ENCODE data around the gene PCSK5. TPM values are rescaled to one million over a fixed set of nuclear protein-coding genes. Genes with fewer than 3 reads are reported as not detected.

PCSK5 gene
- total and polyA plus RNA-seq, 12 donors, result 2.2 to 31.8 (median 8.4) TPM

GRCh38 chr9:75921391-75922127 is 31.1 kb downstream of the PCSK5 start:
- Histone ChIP-seq H3K36me3 (replicated peaks in 1 of 2) (no peaks in the 10 kb centered on the region), H3K27ac (no peak overlapping the region), H3K4me1 (replicated peaks in 1 of 2) (no peaks in the 10 kb centered on the region), H3K9me3 (replicated peaks in 1 of 3) (no peaks in the 10 kb centered on the region), H3K4me3 (no peak overlapping the region), H3K27me3 (no peaks in the 10 kb centered on the region)
- intact Hi-C loops (cut with DNase I), result loop anchor here in 1 of 2 donors (10.0 kb wide), 1 partner anchor 63 kb away; no protein-coding TSS in a partner anchor
- TF ChIP-seq CTCF (IDR thresholded peaks at IDR 0.05), result no peak
- no peak for TF ChIP-seq POLR2A (IDR thresholded peaks at IDR 0.05)
- WGBS, 4 donors, result 76 to 87% (median 81%) methylated on average over 5 of the region's 5 CpGs
- DNase-seq, result no peak

- TF ChIP-seq POLR2A (IDR thresholded peaks at IDR 0.05) (no peak), CTCF (IDR thresholded peaks at IDR 0.05) (no peak)
These were observed 35.9 kb downstream of the PCSK5 start for GRCh38 chr9:75926385-75926784.

GRCh38 chr9:75927356-75927755 is 36.9 kb downstream of the PCSK5 start:
- 82 to 95% (median 86%) methylated on average over 2 of the region's 2 CpGs for WGBS, 4 donors
- DNase-seq, result no peak
- Histone ChIP-seq H3K27me3 (no peaks in the 10 kb centered on the region), H3K27ac (no peak overlapping the region), H3K4me3 (no peak overlapping the region), H3K9me3 (replicated peaks in 1 of 3) (no peaks in the 10 kb centered on the region), H3K4me1 (replicated peaks in 1 of 2) (peaks cover 7 to 23% of the 10 kb centered on the region in 2 donors), H3K36me3 (replicated peaks in 1 of 2) (no peaks in the 10 kb centered on the region)
- intact Hi-C loops (cut with DNase I), result loop anchor here in 1 of 2 donors (10.0 kb wide), 1 partner anchor 57 kb away; no protein-coding TSS in a partner anchor
- TF ChIP-seq POLR2A (IDR thresholded peaks at IDR 0.05) (no peak), CTCF (IDR thresholded peaks at IDR 0.05) (no peak)

More at GRCh38 chr9:75926385-75926784, 35.9 kb downstream of the PCSK5 start:
- intact Hi-C loops (cut with DNase I), result loop anchor here in 1 of 2 donors (10.0 kb wide), 1 partner anchor 58 kb away; no protein-coding TSS in a partner anchor
- Histone ChIP-seq H3K27ac (no peak overlapping the region), H3K36me3 (replicated peaks in 1 of 2) (no peaks in the 10 kb centered on the region), H3K4me3 (no peak overlapping the region), H3K9me3 (replicated peaks in 1 of 3) (no peaks in the 10 kb centered on the region), H3K27me3 (no peaks in the 10 kb centered on the region), H3K4me1 (replicated peaks in 1 of 2) (peaks cover 0 to 13% of the 10 kb centered on the region in 2 donors)
- 72 to 86% (median 76%) methylated on average over 2 of the region's 2 CpGs for WGBS, 4 donors
- no peak for DNase-seq

GRCh38 chr9:75930190-75930589 is 39.7 kb downstream of the PCSK5 start:
- H3K36me3 ChIP-seq (replicated peaks in 1 of 2), result no peaks in the 10 kb centered on the region
- TF ChIP-seq POLR2A (IDR thresholded peaks at IDR 0.05) (no peak), CTCF (IDR thresholded peaks at IDR 0.05) (no peak)
- peak overlapping the region in 2 of 5 donors; percentile 19 to 62 for H3K27ac ChIP-seq
- no peaks in the 10 kb centered on the region for H3K27me3 ChIP-seq
- DNase-seq, result no peak
- intact Hi-C loops (cut with DNase I), result no loop called here
- WGBS, 4 donors, result 84 to 96% (median 88%) methylated on average over 4 of the region's 4 CpGs
- no peak overlapping the region for H3K4me3 ChIP-seq
- H3K4me1 ChIP-seq (replicated peaks in 1 of 2), result peaks cover 7 to 23% of the 10 kb centered on the region in 2 donors
- no peaks in the 10 kb centered on the region for H3K9me3 ChIP-seq (replicated peaks in 1 of 3)

All from adrenal gland (tissue), 12 donors.